HEK293T (cell line): ENCODE measurements around the gene ARHGAP45.
"Not testable (repeated sequence)": the region's sequence is repeated elsewhere in the genome, so short reads cannot be mapped to it uniquely, and the experiment has no call there.

Experiments
- CTCF ChIA-PET: fragments of 350-600 bp; formaldehyde crosslinking; extraction: SDS; loops from one replicate; lab custom pipeline; 2021; ENCODE audit warnings: antibody characterized with exemption, inconsistent platforms; lab: Yijun Ruan, JAX
- POLR2A ChIA-PET: fragments of 350-600 bp; formaldehyde crosslinking; extraction: SDS; loops from one replicate; lab custom pipeline; 2020; ENCODE audit warnings: antibody characterized with exemption, inconsistent platforms; lab: Yijun Ruan, JAX
- DNase-seq: peaks from one replicate; pipeline ENCODE4 v3.0.0; 2012; ENCODE audit warnings: mixed read lengths; ENCODE audit errors: extremely low spot score
- ARNT ChIP-seq: fragments of 450-650 bp; IDR thresholded peaks from 2 replicates; pipeline ENCODE4 v1.6.1; 2017; ENCODE audit warnings: mild to moderate bottlenecking
- BHLHE40 ChIP-seq: fragments of 450-650 bp; IDR thresholded peaks from 2 replicates; pipeline ENCODE4 v1.6.1; 2016; ENCODE audit warnings: mild to moderate bottlenecking, moderate library complexity, borderline replicate concordance
- CTBP1 ChIP-seq: fragments of 450-650 bp; IDR thresholded peaks from 2 replicates; pipeline ENCODE4 v1.6.1; 2016; ENCODE audit warnings: borderline replicate concordance
- ELF4 ChIP-seq: fragments of 450-650 bp; IDR thresholded peaks from 2 replicates; pipeline ENCODE4 v1.6.1; 2017; ENCODE audit warnings: antibody characterized with exemption
- FOXA1 ChIP-seq: fragments of 450-650 bp; IDR thresholded peaks from 2 replicates; pipeline ENCODE4 v1.6.1; 2016; ENCODE audit warnings: mild to moderate bottlenecking
- FOXK2 ChIP-seq: fragments of 450-650 bp; IDR thresholded peaks from 2 replicates; pipeline ENCODE4 v1.6.1; 2016; ENCODE audit warnings: mild to moderate bottlenecking
- FOXM1 ChIP-seq: fragments of 450-650 bp; IDR thresholded peaks from 2 replicates; pipeline ENCODE4 v1.6.1; 2017; ENCODE audit warnings: mild to moderate bottlenecking, borderline replicate concordance
- HDGF ChIP-seq: fragments of 450-650 bp; IDR thresholded peaks from 2 replicates; pipeline ENCODE4 v1.6.1; 2017; ENCODE audit warnings: antibody characterized with exemption, borderline replicate concordance
- L3MBTL2 ChIP-seq: fragments of 450-650 bp; conservative IDR thresholded peaks from 2 replicates; pipeline ENCODE4 v1.6.1; 2016; ENCODE audit warnings: mild to moderate bottlenecking
- LEF1 ChIP-seq: fragments of 450-650 bp; IDR thresholded peaks from 2 replicates; pipeline ENCODE4 v1.6.1; 2017; ENCODE audit warnings: mild to moderate bottlenecking, borderline replicate concordance
- NFRKB ChIP-seq: fragments of 450-650 bp; IDR thresholded peaks from 2 replicates; pipeline ENCODE4 v1.6.1; 2016; ENCODE audit warnings: mild to moderate bottlenecking, moderate library complexity
- PKNOX1 ChIP-seq: fragments of 450-650 bp; IDR thresholded peaks from 2 replicates; pipeline ENCODE4 v1.6.1; 2016
- SP1 ChIP-seq: fragments of 450-650 bp; IDR thresholded peaks from 2 replicates; pipeline ENCODE4 v1.6.1; 2017
- SUZ12 ChIP-seq: fragments of 450-650 bp; IDR thresholded peaks from 2 replicates; pipeline ENCODE4 v1.6.1; 2016; ENCODE audit warnings: mild to moderate bottlenecking
- TARDBP ChIP-seq: fragments of 450-650 bp; IDR thresholded peaks from 2 replicates; pipeline ENCODE4 v1.6.1; 2016
- ZNF384 ChIP-seq: fragments of 450-650 bp; IDR thresholded peaks from 2 replicates; pipeline ENCODE4 v1.6.1; 2016

Gene ARHGAP45

GRCh38 chr19:1113030-1113985 lies 46.3 kb downstream of the ARHGAP45 start:
- ChIA-PET CTCF (interaction anchor here (0.6 to 1.6 kb wide), 11 partner anchors 10 to 126 kb away, joined by 3 to 7 read pairs (median 3); partner anchors contain the start of genes GPX4 and SBNO2), POLR2A (interaction anchor here (0.8 to 2.1 kb wide), 3 partner anchors 9 to 156 kb away, joined by 5 to 8 read pairs (median 6); partner anchors contain the start of genes CIRBP and GPX4)
- DNase-seq, result peak; percentile 93
- peak; percentile 88 for TF ChIP-seq PKNOX1
- TF ChIP-seq HDGF, result peak; percentile 63; the same call in 1 of the 2 replicates
- no peak for TF ChIP-seq L3MBTL2

GRCh38 chr19:1113986-1114483 lies 47.1 kb downstream of the ARHGAP45 start:
- DNase-seq, result no peak
- TF ChIP-seq L3MBTL2 (no peak), PKNOX1 (no peak), TARDBP (no peak), CTBP1 (no peak), NFRKB (no peak), FOXK2 (no peak), ZNF384 (no peak)
- CTCF ChIA-PET, result interaction anchor here (0.6 to 1.6 kb wide), 9 partner anchors 9 to 104 kb away, joined by 3 to 7 read pairs (median 3); partner anchors contain the start of genes GPX4 and SBNO2
- POLR2A ChIA-PET, result interaction anchor here (0.8 to 1.0 kb wide), 2 partner anchors 10 to 155 kb away, joined by 5 to 6 read pairs; partner anchors contain the start of genes CIRBP and GPX4

- POLR2A ChIA-PET, CTCF ChIA-PET, DNase-seq: not testable (repeated sequence)
These were observed 47.8 kb downstream of the ARHGAP45 start for GRCh38 chr19:1114728-1115127.

GRCh38 chr19:1115646-1116420 lies 48.9 kb downstream of the ARHGAP45 start:
- no peak for DNase-seq
- POLR2A ChIA-PET, result no interaction called here
- no peak for TF ChIP-seq HDGF
- TF ChIP-seq CTBP1, result no peak
- TF ChIP-seq FOXA1, result no peak
- no peak for TF ChIP-seq LEF1
- TF ChIP-seq ZNF384, result no peak
- no peak for TF ChIP-seq FOXM1
- no peak for TF ChIP-seq FOXK2
- no peak for TF ChIP-seq SP1
- TF ChIP-seq ELF4, result no peak
- no peak for TF ChIP-seq TARDBP
- no peak for TF ChIP-seq NFRKB
- no peak for TF ChIP-seq BHLHE40
- CTCF ChIA-PET, result no interaction called here

- TF ChIP-seq TARDBP, result no peak
- no peak for TF ChIP-seq HDGF
- no peak for TF ChIP-seq FOXM1
- TF ChIP-seq FOXK2, result no peak
- no peak for TF ChIP-seq L3MBTL2
- no peak for TF ChIP-seq BHLHE40
- TF ChIP-seq NFRKB, result no peak
- TF ChIP-seq ZNF384, result no peak
- TF ChIP-seq PKNOX1, result no peak
- TF ChIP-seq FOXA1, result no peak
- no peak for TF ChIP-seq SP1
- TF ChIP-seq ELF4, result no peak
- TF ChIP-seq CTBP1, result no peak
- no peak for TF ChIP-seq ARNT
- no peak for TF ChIP-seq LEF1
- TF ChIP-seq SUZ12, result no peak
- ChIA-PET CTCF (no interaction called here), POLR2A (no interaction called here)
- no peak for DNase-seq
These were observed 50.0 kb downstream of the ARHGAP45 start for GRCh38 chr19:1116726-1117581.
